H1 (cell line): ENCODE results near the gene CCDC73. TPM values are rescaled to one million over a fixed set of nuclear protein-coding genes. Genes with fewer than 3 reads are reported as not detected.

Source experiments
- CTCF ChIA-PET: fragments of 300-600 bp; sonication (Branson Sonifier 250); formaldehyde crosslinking; loops from one replicate; lab custom pipeline; 2021; ENCODE audit not compliant: partially characterized antibody; lab: Charles Lee
- POLR2A ChIA-PET: fragments of 300-600 bp; sonication (Branson Sonifier 250); formaldehyde crosslinking; loops from one replicate; lab custom pipeline; 2021; ENCODE audit warnings: inconsistent platforms; ENCODE audit not compliant: partially characterized antibody; lab: Charles Lee
- DNase-seq, 2 experiments: peaks; one replicate each; pipeline versions ENCODE4 v3.0.0 to v3.0.0-alpha.2; 2010 to 2022; ENCODE audit warnings: low spot score in 2 of 2, low read depth in 1 of 2, mixed read lengths in 1 of 2
- FAIRE-seq: peaks from 2 replicates; lab custom pipeline; 2011; peaks lifted over from hg19 to GRCh38; lab: Jason Lieb, UNC
- H2AFZ ChIP-seq: 2 replicates; pipeline ENCODE4 v1.8.1; 2012; ENCODE audit warnings: low read length, inconsistent platforms
- H2AK5ac ChIP-seq: 2 replicates; pipeline ENCODE4 v1.6.1; 2013; ENCODE audit warnings: low read depth, low read length
- H2BK120ac ChIP-seq: replicated peaks from 2 replicates; pipeline ENCODE3; 2013; ENCODE audit warnings: low read depth, low read length, inconsistent platforms
- H2BK12ac ChIP-seq: 2 replicates; pipeline ENCODE4 v1.6.1; 2013; ENCODE audit warnings: low read depth, low read length
- H2BK15ac ChIP-seq: 2 replicates; pipeline ENCODE4 v1.6.1; 2013; ENCODE audit warnings: low read length
- H2BK20ac ChIP-seq: 2 replicates; pipeline ENCODE4 v1.6.1; 2013; ENCODE audit warnings: low read length
- H2BK5ac ChIP-seq: 2 replicates; pipeline ENCODE4 v1.6.1; 2013; ENCODE audit warnings: low read depth, low read length
- H3K14ac ChIP-seq: 2 replicates; pipeline ENCODE4 v1.6.1; 2013; ENCODE audit warnings: inconsistent platforms; ENCODE audit not compliant: insufficient read length
- H3K18ac ChIP-seq: 2 replicates; pipeline ENCODE4 v1.6.1; 2013; ENCODE audit warnings: low read length; ENCODE audit errors: extremely low read depth
- H3K23ac ChIP-seq: 2 replicates; pipeline ENCODE4 v1.6.1; 2013; ENCODE audit warnings: inconsistent platforms; ENCODE audit not compliant: insufficient read length
- H3K23me2 ChIP-seq: 2 replicates; pipeline ENCODE4 v1.6.1; 2013; ENCODE audit warnings: low read depth, low read length
- H3K27ac ChIP-seq: 2 replicates; pipeline ENCODE4 v1.6.1; 2011; ENCODE audit warnings: low read depth, low read length, inconsistent platforms
- H3K27me3 ChIP-seq, 4 experiments: replicated peaks in 1 of 4; 1 replicate in 1 of 4; 2 replicates in 3 of 4; pipeline versions ENCODE4 v1.6.1 to v1.8.1; 2011 to 2013; ENCODE audit warnings: low read length in 3 of 4, mild to moderate bottlenecking in 3 of 4, inconsistent platforms in 2 of 4, mixed read lengths in 2 of 4, moderate library complexity in 1 of 4; ENCODE audit not compliant: control insufficient read depth in 3 of 4, insufficient read depth in 3 of 4; ENCODE audit errors: extremely low read depth in 1 of 4
- H3K36me3 ChIP-seq, 4 experiments: 2 replicates each; pipeline versions ENCODE4 v1.6.1 to v1.8.1; 2011 to 2013; ENCODE audit warnings: mild to moderate bottlenecking in 4 of 4, low read length in 3 of 4, moderate library complexity in 2 of 4, control low read depth in 1 of 4, inconsistent platforms in 1 of 4; ENCODE audit not compliant: insufficient read depth in 4 of 4, control insufficient read depth in 2 of 4
- H3K4ac ChIP-seq: replicated peaks from 2 replicates; pipeline ENCODE3; 2013; ENCODE audit warnings: low read length, low read depth, mixed read lengths, inconsistent platforms; ENCODE audit not compliant: insufficient read length
- H3K4me1 ChIP-seq, 4 experiments: replicated peaks in 1 of 4; 1 replicate in 1 of 4; 2 replicates in 3 of 4; pipeline versions ENCODE4 v1.6.1 to v1.8.1; 2011 to 2013; ENCODE audit warnings: low read length in 3 of 4, inconsistent platforms in 2 of 4, mixed read lengths in 1 of 4; ENCODE audit not compliant: insufficient read depth in 4 of 4, control insufficient read depth in 3 of 4
- H3K4me2 ChIP-seq, 2 experiments: 2 replicates each; pipeline versions ENCODE4 v1.6.1 to v1.8.1; 2011 to 2013; ENCODE audit warnings: low read depth in 2 of 2, low read length in 2 of 2, control low read depth in 1 of 2, inconsistent platforms in 1 of 2, mild to moderate bottlenecking in 1 of 2; ENCODE audit not compliant: insufficient read depth in 1 of 2
- H3K4me3 ChIP-seq, 4 experiments: fragments of 200-600, 300-600 bp in 1 of 4; sonication (generic), shearing (Covaris generic), sonication (Bioruptor Twin) in 1 of 4; 2 replicates each; pipeline versions ENCODE4 v1.5.1 to v1.8.1; 2011 to 2016; ENCODE audit warnings: low read length in 4 of 4, low read depth in 3 of 4, control low read depth in 2 of 4, inconsistent platforms in 2 of 4, mild to moderate bottlenecking in 2 of 4, mixed read lengths in 1 of 4, moderate library complexity in 1 of 4; ENCODE audit not compliant: insufficient read depth in 2 of 4; ENCODE audit errors: extremely low read depth in 1 of 4
- H3K56ac ChIP-seq: replicated peaks from 2 replicates; pipeline ENCODE3; 2013; ENCODE audit warnings: low read depth, mild to moderate bottlenecking, mixed read lengths, low read length, inconsistent platforms; ENCODE audit not compliant: insufficient read length
- H3K79me1 ChIP-seq: 2 replicates; pipeline ENCODE4 v1.6.1; 2013; ENCODE audit warnings: low read depth, low read length, control low read depth
- H3K79me2 ChIP-seq, 2 experiments: 2 replicates each; pipeline versions ENCODE4 v1.6.1 to v1.8.1; 2012 to 2013; ENCODE audit warnings: low read length in 2 of 2, mild to moderate bottlenecking in 2 of 2, inconsistent platforms in 1 of 2; ENCODE audit not compliant: insufficient read depth in 2 of 2, control insufficient read depth in 1 of 2
- H3K9ac ChIP-seq, 4 experiments: replicated peaks in 1 of 4; 1 replicate in 1 of 4; 2 replicates in 3 of 4; pipeline versions ENCODE4 v1.6.1 to v1.8.1; 2011 to 2013; ENCODE audit warnings: low read depth in 3 of 4, low read length in 3 of 4, control low read depth in 2 of 4, mild to moderate bottlenecking in 2 of 4, moderate library complexity in 2 of 4, inconsistent platforms in 1 of 4; ENCODE audit errors: extremely low read depth in 1 of 4
- H3K9me3 ChIP-seq, 2 experiments: 2 replicates each; pipeline versions ENCODE4 v1.6.1 to v1.8.1; 2012 to 2013; ENCODE audit warnings: mild to moderate bottlenecking in 2 of 2, moderate library complexity in 2 of 2, control low read depth in 1 of 2, inconsistent platforms in 1 of 2, low read depth in 1 of 2, low read length in 1 of 2, mixed read lengths in 1 of 2; ENCODE audit not compliant: insufficient read depth in 2 of 2
- H4K20me1 ChIP-seq, 2 experiments: replicated peaks in 1 of 2; 2 replicates each; pipeline versions ENCODE3 to v1.8.1; 2011 to 2013; ENCODE audit warnings: inconsistent platforms in 2 of 2, low read length in 2 of 2, mild to moderate bottlenecking in 1 of 2; ENCODE audit not compliant: insufficient read depth in 2 of 2, control insufficient read depth in 1 of 2
- H4K5ac ChIP-seq: 2 replicates; pipeline ENCODE4 v1.6.1; 2013; ENCODE audit warnings: low read length, low read depth, mixed read lengths, inconsistent platforms; ENCODE audit not compliant: insufficient read length
- H4K8ac ChIP-seq: 2 replicates; pipeline ENCODE4 v1.8.0; 2013; ENCODE audit warnings: mild to moderate bottlenecking, moderate library complexity, low read length, inconsistent platforms; ENCODE audit not compliant: insufficient read depth; ENCODE audit errors: extremely low read depth
- H4K91ac ChIP-seq: replicated peaks from 2 replicates; pipeline ENCODE3; 2013; ENCODE audit warnings: low read length, mixed read lengths, inconsistent platforms; ENCODE audit not compliant: insufficient read length
- CBX5 ChIP-seq: fragments of 300-800, 300-1000 bp; sonication (generic); IDR thresholded peaks from 2 replicates; pipeline ENCODE4 v1.7.1; 2016; ENCODE audit warnings: antibody characterized with exemption, low read length, low read depth
- CEBPB ChIP-seq: IDR thresholded peaks from 2 replicates; pipeline ENCODE4 v1.6.1; 2012; ENCODE audit warnings: low read depth, low read length
- CHD1 ChIP-seq: IDR thresholded peaks from 2 replicates; pipeline ENCODE4 v1.6.1; 2012; ENCODE audit warnings: low read depth, low read length, improper control_type of control experiment
- SIX5 ChIP-seq: IDR thresholded peaks from 2 replicates; pipeline ENCODE4 v1.6.1; 2011; ENCODE audit warnings: mild to moderate bottlenecking, low read depth, low read length
- TEAD4 ChIP-seq: IDR thresholded peaks from 2 replicates; pipeline ENCODE4 v1.6.1; 2012; ENCODE audit warnings: low read depth, low read length, inconsistent platforms, mixed read lengths
- WGBS, 2 experiments: shearing (Covaris generic) in 1 of 2; methylation state at CpG; one replicate each; pipeline versions ENCODE4 v1.1.6 to v1.1.7; 2013 to 2015; ENCODE audit warnings: low lambda C conversion rate in 2 of 2, mixed read lengths in 2 of 2, inconsistent platforms in 1 of 2, low coverage in 1 of 2, missing lambda C conversion rate in 1 of 2; ENCODE audit not compliant: insufficient replicate concordance in 2 of 2, insufficient coverage in 1 of 2, insufficient read length in 1 of 2; ENCODE audit errors: extremely low coverage in 1 of 2, missing lambda C conversion rate in 1 of 2; 5-methylcytosine and 5-hydroxymethylcytosine counted together
- polyA plus RNA-seq, 7 experiments: library from polyadenylated mRNA; depleted of rRNA in 3 of 7; stranded (reverse) in 5 of 7; unstranded in 2 of 7; fragments of >200 nt in 5 of 7; fragments of 200-250 nt in 2 of 7; gene quantifications; 1 replicate in 5 of 7; 2 replicates in 1 of 7; 4 replicates in 1 of 7; pipeline versions ENCODE4 v1.2.1 to v1.2.3, GENCODE V29; 2011 to 2013; ENCODE audit warnings: missing spikeins in 2 of 7, mixed read lengths in 2 of 7
- total RNA-seq: library from RNA; stranded (reverse); fragmentation: NEBNext Ultra II Directional; extraction: Animal tissue kit (Norgen Biotek cat#: 25700); gene quantifications from 2 replicates; pipeline ENCODE4 v1.2.1, GENCODE V29; 2021
- TF ChIP-seq, protein P1 (sequence below): IDR thresholded peaks from 2 replicates; pipeline ENCODE4 v1.6.1; 2011; ENCODE audit warnings: low read length, improper control_type of control experiment

CCDC73 gene
- total and polyA plus RNA-seq, 2 of the 8 experiments (the other 6 are each of a cell fraction or from before 2014, with no cell fraction given) = not detected

DNA sequence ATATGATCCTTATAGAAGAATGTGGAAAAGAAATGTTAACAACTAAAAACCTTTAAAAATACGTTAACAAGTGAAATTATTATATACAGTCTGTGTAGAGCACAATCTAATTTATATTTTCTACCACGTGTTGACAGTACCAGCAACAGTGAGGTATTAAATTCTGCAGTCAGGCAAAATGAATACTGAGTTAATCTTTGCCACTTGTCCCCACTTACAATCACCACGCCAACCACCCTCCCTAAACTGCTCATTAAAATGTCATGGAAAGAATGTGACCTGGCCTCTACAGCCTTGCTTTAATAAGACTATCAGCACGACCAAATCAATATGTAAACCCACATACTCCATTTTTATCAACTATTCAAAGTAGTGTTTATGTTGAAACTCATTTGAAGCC is 239.4 kb downstream of the CCDC73 start:
- no peak overlapping the region for H2BK20ac ChIP-seq
- no peak overlapping the region for H2BK120ac ChIP-seq
- no peak overlapping the region for H4K8ac ChIP-seq
- H3K23me2 ChIP-seq = no peaks in the 10 kb centered on the region
- no peak overlapping the region for H3K4me2 ChIP-seq
- H3K4me3 ChIP-seq = no peak overlapping the region
- H3K79me2 ChIP-seq = no peaks in the 10 kb centered on the region
- no peak overlapping the region for H3K56ac ChIP-seq
- H3K9me3 ChIP-seq = no peaks in the 10 kb centered on the region
- no peaks in the 10 kb centered on the region for H3K4me1 ChIP-seq
- no peak for DNase-seq
- CTCF ChIA-PET = interaction anchor here (1.0 kb wide), 1 partner anchor 161 kb away, joined by 3 read pairs; no protein-coding TSS in a partner anchor
- H3K79me1 ChIP-seq = no peaks in the 10 kb centered on the region
- no peak overlapping the region for H3K27ac ChIP-seq
- TF ChIP-seq TEAD4 (no peak), SIX5 (no peak), CBX5 (no peak), CEBPB (no peak), CHD1 (no peak)
- TF ChIP-seq, protein P1, sequence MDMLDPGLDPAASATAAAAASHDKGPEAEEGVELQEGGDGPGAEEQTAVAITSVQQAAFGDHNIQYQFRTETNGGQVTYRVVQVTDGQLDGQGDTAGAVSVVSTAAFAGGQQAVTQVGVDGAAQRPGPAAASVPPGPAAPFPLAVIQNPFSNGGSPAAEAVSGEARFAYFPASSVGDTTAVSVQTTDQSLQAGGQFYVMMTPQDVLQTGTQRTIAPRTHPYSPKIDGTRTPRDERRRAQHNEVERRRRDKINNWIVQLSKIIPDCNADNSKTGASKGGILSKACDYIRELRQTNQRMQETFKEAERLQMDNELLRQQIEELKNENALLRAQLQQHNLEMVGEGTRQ = no peak
- TF ChIP-seq, all 59 proteins: peak for 0
- H3K9ac ChIP-seq = no peak overlapping the region
- no peak overlapping the region for H3K18ac ChIP-seq
- H3K4ac ChIP-seq = no peak overlapping the region
- H3K14ac ChIP-seq = no peak overlapping the region
- H4K5ac ChIP-seq = no peak overlapping the region
- H4K20me1 ChIP-seq = no peaks in the 10 kb centered on the region
- H3K27me3 ChIP-seq = no peaks in the 10 kb centered on the region
- WGBS, 2 experiments = 67% methylated on average over 4 of the region's 4 CpGs; no CpG with 5 or more reads in 1 of the 2 experiments
- no peak overlapping the region for H2BK5ac ChIP-seq
- no peak overlapping the region for H2AK5ac ChIP-seq
- no peak overlapping the region for H3K23ac ChIP-seq
- no peak overlapping the region for H2BK15ac ChIP-seq
- H4K91ac ChIP-seq = no peak overlapping the region
- H2AFZ ChIP-seq = no peak overlapping the region
- H2BK12ac ChIP-seq = no peak overlapping the region
- no peak for FAIRE-seq
- POLR2A ChIA-PET = no interaction called here
- H3K36me3 ChIP-seq = no peaks in the 10 kb centered on the region
